AG09319 (cell line): ENCODE measurements around the gene NRROS.
"Not testable (repeated sequence)": the region's sequence is repeated elsewhere in the genome, so short reads cannot be mapped to it uniquely, and the experiment has no call there.

Source experiments
- DNase-seq: peaks from one replicate; pipeline ENCODE4 v3.0.0-alpha.2; 2010; ENCODE audit warnings: low read depth; ENCODE audit errors: extremely low read depth
- TF ChIP-seq, protein P1 (sequence below): IDR thresholded peaks from 2 replicates; pipeline ENCODE4 v1.5.1; 2011; ENCODE audit warnings: low read depth, mild to moderate bottlenecking, inconsistent platforms, low read length, moderate library complexity

The NRROS gene

DNA sequence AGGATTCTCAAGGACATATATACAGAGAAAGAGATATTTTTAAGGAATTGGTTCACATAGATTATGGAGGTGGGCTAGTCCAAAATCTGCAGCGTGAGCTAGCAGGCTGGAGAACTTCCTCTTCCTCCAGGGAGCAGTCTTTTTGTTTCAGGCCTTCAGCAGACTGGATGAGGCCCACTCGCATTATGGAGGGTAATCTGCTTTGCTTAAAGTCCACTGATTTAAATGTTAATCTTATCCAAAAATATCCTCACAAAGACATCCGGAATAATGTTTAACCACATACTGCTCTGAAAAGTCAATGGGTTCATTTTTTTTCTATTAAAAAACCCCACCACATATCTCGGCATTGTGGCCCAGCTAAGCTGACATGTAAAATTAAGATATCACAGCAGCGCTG lies 22.2 kb upstream of the NRROS start:
- TF ChIP-seq, protein P1, sequence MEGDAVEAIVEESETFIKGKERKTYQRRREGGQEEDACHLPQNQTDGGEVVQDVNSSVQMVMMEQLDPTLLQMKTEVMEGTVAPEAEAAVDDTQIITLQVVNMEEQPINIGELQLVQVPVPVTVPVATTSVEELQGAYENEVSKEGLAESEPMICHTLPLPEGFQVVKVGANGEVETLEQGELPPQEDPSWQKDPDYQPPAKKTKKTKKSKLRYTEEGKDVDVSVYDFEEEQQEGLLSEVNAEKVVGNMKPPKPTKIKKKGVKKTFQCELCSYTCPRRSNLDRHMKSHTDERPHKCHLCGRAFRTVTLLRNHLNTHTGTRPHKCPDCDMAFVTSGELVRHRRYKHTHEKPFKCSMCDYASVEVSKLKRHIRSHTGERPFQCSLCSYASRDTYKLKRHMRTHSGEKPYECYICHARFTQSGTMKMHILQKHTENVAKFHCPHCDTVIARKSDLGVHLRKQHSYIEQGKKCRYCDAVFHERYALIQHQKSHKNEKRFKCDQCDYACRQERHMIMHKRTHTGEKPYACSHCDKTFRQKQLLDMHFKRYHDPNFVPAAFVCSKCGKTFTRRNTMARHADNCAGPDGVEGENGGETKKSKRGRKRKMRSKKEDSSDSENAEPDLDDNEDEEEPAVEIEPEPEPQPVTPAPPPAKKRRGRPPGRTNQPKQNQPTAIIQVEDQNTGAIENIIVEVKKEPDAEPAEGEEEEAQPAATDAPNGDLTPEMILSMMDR: no peak
- DNase-seq: no peak

DNA sequence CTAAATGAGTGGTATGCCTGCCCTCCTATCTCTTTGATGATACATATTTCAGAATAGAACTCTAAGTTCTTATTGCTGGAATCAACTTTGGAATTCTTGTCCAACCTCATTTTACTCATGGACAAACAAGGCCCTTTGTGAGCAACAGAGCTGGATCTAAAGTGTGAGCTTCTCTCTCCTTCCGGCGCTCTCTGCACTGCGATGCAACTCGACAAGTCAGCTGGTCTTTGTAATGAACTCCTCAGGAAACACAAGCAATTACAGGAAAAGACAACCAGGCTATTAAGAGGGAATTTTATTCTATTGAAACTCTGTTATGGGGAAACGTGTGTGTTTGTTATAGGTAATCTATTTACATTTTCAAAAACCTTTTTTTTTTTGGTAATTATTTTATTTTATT lies 20.3 kb upstream of the NRROS start:
- TF ChIP-seq, protein P1: no peak
- no peak for DNase-seq

DNA sequence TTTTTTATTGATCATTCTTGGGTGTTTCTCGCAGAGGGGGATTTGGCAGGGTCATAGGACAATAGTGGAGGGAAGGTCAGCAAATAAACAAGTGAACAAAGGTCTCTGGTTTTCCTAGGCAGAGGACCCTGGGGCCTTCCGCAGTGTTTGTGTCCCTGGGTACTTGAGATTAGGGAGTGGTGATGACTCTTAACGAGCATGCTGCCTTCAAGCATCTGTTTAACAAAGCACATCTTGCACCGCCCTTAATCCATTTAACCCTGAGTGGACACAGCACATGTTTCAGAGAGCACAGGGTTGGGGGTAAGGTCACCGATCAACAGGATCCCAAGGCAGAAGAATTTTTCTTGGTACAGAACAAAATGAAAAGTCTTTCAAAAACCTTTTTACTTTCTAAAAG lies 19.9 kb upstream of the NRROS start:
- DNase-seq: not testable (repeated sequence)

DNA sequence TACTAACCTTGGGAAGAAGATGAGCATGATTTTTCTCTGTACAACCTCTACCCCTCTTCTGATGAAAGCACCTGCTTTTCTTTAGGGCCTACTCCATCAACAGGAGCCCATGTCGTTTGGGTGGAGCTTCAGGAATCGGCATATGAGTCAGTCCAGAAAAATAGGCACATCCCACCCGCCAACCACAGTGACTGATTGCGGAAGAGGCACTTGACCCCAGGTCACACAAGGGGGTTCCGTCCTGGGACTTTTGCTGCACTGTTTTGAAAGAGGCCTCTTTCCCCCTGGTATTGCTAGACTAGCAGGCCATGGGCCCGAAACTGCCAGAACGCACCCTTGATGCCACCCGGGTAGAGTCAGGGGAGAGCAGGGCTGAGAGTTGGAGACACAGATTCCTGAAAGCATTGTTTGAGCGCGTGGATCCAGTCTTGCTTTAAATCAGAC lies 19.3 kb upstream of the NRROS start:
- DNase-seq: no peak
- TF ChIP-seq, protein P1: no peak

DNA sequence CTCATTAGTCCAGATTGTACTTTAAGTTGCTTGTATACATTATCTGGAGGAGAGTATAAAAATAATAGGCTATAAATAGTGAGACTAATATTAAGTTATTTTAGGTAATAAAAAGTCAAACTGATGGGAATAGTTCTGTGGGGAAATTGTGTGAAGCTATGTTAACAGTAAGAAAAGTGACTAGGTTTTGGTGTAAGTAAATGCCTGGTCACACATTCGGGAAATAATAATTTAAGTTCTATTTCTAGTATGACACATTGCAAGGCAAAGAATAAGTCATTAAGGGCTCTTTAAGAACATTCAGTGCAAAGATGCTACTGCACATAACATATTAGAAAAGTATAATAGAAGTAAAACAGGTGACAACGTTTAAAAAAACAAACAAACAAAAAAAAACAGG lies 18.8 kb upstream of the NRROS start:
- TF ChIP-seq, protein P1: no peak

DNA sequence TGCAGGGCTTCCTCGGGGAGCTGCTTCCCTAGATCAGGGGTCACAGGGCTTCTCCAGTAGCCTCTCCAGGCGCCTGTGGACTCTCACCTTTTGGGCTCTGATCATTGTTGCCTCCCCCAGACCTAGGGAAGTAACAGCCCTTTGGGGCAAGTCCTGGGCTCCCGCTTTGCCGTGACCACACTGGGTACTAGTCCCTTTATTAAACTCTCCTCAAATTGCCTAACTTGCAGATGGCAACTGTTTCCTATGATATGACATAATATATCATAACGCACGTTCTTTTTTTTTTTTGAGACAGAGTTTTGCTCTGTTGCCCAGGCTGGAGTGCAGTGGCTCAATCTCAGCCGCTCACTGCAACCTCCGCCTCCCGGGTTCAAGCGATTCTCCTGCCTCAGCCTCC lies 17.9 kb upstream of the NRROS start:
- DNase-seq: no peak
- TF ChIP-seq, protein P1: no peak

More for the DNA sequence above, 18.8 kb upstream of the NRROS start:
- no peak for DNase-seq

DNA sequence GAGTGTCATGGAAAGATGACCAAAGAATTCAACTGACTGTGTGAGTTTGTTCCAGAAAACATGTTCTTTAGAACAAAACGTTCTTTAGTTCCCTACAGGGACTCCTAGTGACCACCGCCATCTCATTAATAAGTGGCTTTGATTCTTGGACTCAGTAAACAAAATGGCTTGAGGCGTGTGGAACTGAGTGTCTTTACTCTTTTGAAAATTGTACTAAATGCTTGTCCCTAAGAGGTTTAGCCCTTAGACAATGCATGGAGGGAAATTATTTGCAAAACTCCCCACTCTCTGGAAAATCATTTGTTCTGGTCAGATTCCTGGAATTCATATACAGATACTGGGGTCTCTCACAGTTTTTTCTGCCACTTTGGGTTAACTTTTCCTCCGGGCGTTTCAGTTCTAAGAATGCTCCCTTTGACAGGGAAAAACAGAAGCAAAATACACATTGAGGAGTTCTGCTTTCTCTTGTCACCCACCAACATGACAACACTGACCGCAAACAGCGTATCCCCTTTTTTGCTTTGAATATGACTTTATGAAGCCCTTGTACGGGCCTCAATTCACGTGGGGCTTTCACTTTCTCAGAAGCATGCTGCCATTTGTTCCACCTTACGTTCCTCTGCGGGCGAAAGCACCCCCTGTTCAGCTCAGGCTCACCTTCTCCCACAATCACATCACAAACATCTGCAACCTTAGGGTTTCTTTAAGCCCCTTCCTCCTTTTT lies 15.3 kb upstream of the NRROS start:
- no peak for DNase-seq
- TF ChIP-seq, protein P1: no peak

DNA sequence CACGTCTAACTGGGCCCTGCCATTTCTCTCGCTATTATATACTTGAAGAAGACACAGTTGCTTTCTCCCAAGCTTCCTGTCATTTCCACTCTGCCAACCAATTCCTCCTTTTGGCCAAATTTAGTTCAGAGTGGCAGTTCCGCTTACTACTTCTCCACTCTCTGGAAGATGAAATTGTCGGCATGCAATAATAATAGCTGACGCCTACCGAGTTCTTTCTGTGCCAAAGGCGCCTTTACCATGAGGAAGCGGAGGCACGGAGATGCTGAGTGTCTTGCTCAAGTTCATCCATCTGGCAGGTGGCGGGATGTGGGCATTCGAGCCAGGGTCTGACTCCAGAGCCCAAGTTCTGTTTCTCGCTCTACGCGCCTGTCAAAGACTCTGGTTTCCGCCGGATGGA lies 14.6 kb upstream of the NRROS start:
- DNase-seq: no peak
- TF ChIP-seq, protein P1: no peak
